ENCODE results near the gene SLC6A4. TPM values are rescaled to one million over a fixed set of nuclear protein-coding genes. Genes with fewer than 3 reads are reported as not detected.
"Not testable (repeated sequence)": the region's sequence is repeated elsewhere in the genome, so short reads cannot be mapped to it uniquely, and the experiment has no call there.

Gene SLC6A4
- total RNA-seq, 2 donors from 2014 or later = 0.05 TPM; not detected in 1

DNA sequence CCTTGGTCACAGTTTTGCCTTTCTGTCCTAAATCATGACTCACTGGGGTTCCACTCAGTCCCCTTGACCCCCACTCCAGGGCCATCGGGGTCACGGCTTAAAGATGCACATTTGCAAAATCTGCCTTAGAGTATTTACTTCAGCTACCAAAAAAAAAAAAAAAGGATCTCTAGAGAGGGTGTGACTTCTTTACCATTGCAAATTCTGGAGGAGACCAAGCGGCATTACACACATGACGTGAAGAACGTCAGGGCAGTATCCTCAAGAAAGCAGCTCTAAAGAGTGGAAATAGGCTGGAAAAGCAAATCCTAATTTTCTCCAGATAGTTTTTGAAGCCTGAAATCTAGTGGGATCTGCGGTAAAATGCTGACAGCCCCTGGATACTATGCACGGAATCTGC, 25.6 kb downstream of the SLC6A4 start:
- Mint-ChIP-seq H3K4me1 (ENCODE audit: low read depth) (peaks cover 15% of the 10 kb centered on the region), H3K9me3 (no peaks in the 10 kb centered on the region), H3K36me3 (ENCODE audit: insufficient read depth in 2 of 2) (no peaks in the 10 kb centered on the region)

DNA sequence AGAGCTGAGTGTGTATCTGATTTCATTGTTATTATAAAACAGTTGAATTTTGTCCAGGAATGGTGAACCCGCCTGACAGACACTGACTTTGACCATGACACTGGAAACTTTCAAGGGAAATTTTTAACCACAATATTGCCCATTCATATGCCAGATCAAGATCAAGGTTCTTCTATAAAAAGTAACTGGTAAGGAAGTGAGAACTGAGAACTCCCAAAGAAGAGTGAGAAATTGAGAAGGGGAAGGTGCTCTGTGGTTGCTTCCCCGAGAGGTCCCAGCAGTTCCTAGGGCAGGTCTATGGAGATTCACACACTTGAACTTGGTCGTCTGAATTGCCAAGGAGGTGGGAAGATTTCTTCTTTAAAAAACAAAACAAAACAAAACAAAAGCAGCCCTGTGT, 27.3 kb downstream of the SLC6A4 start:
- H3K4me1 Mint-ChIP-seq (ENCODE audit: low read depth) = peaks cover 15% of the 10 kb centered on the region
- no peaks in the 10 kb centered on the region for H3K9me3 Mint-ChIP-seq
- DNase-seq (no peak), ATAC-seq (replicated peaks in 1 of 2) (no peak)
- H3K27me3 Mint-ChIP-seq (ENCODE audit: low read depth) = peaks cover 15% of the 10 kb centered on the region
- H3K36me3 Mint-ChIP-seq (ENCODE audit: insufficient read depth in 2 of 2) = no peaks in the 10 kb centered on the region
- no peak overlapping the region for H3K27ac Mint-ChIP-seq
- H3K4me3 Mint-ChIP-seq = no peak overlapping the region

More for the DNA sequence above, 25.6 kb downstream of the SLC6A4 start:
- ATAC-seq (replicated peaks in 1 of 2) (no peak), DNase-seq (no peak)
- Mint-ChIP-seq H3K27ac (no peak overlapping the region), H3K27me3 (ENCODE audit: low read depth) (peaks cover 10% of the 10 kb centered on the region), H3K4me3 (no peak overlapping the region)

DNA sequence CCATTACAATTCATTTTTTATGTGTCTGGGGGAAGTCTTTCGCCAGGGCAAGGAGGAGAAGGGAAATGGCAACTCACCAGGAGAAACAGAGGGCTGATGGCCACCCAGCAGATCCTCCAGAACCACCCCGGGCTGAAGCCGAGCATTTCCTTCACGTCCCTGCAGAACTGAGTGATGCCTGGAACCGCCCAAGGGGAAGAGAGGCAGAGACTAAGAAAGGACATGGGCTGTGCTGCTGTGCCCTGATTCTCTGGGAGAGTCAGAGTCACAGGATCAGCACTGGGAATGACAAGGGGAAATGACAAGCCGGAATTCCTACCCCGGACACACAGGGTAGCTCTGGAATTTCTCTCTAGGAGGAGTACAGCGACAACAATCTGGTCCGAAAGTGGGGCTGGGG, 27.8 kb downstream of the SLC6A4 start:
- Mint-ChIP-seq H3K36me3 (ENCODE audit: insufficient read depth in 2 of 2) (no peaks in the 10 kb centered on the region), H3K4me1 (ENCODE audit: low read depth) (peaks cover 11% of the 10 kb centered on the region), H3K27me3 (ENCODE audit: low read depth) (peaks cover 20% of the 10 kb centered on the region), H3K27ac (no peak overlapping the region), H3K4me3 (no peak overlapping the region), H3K9me3 (no peaks in the 10 kb centered on the region)
- ATAC-seq (replicated peaks in 1 of 2) (no peak), DNase-seq (no peak)

- peaks cover 10% of the 10 kb centered on the region for H3K27me3 Mint-ChIP-seq (ENCODE audit: low read depth)
- DNase-seq = no peak
- H3K27ac Mint-ChIP-seq = no peak overlapping the region
- no peaks in the 10 kb centered on the region for H3K9me3 Mint-ChIP-seq
- no peak for ATAC-seq (replicated peaks in 1 of 2)
- H3K4me3 Mint-ChIP-seq = no peak overlapping the region
- peaks cover 9% of the 10 kb centered on the region for H3K4me1 Mint-ChIP-seq (ENCODE audit: low read depth)
- no peaks in the 10 kb centered on the region for H3K36me3 Mint-ChIP-seq (ENCODE audit: insufficient read depth in 2 of 2)
Measured at GRCh38 chr17:30203471-30203981, 32.0 kb downstream of the SLC6A4 start.

- peaks cover 16% of the 10 kb centered on the region for H3K27me3 Mint-ChIP-seq (ENCODE audit: low read depth)
- H3K9me3 Mint-ChIP-seq; H3K36me3 Mint-ChIP-seq (ENCODE audit: insufficient read depth in 2 of 2); H3K27ac Mint-ChIP-seq; H3K4me1 Mint-ChIP-seq (ENCODE audit: low read depth); DNase-seq; ATAC-seq (replicated peaks in 1 of 2); H3K4me3 Mint-ChIP-seq: not testable (repeated sequence)
Measured at GRCh38 chr17:30200656-30201055, 34.8 kb downstream of the SLC6A4 start.

DNA sequence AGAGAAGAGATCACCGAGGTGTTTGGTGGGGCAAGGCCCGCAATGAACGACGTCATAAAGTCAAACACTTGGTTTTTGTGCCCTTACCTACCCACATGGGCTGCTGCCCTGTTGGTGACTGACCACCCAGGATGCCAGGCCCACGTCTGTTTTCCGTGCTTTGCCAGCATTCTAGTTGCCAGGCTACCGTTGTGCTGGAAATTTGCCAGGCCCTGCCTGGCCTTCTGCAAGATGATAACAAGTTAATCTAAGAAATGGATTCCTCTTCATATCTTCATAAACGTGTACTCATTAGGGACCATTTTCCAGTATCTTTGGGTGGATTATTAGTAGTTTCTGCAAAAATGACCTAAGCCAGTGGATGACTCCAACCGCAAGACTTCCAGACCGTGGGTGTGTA, 35.4 kb downstream of the SLC6A4 start:
- DNase-seq = no peak
- H3K9me3 Mint-ChIP-seq = no peaks in the 10 kb centered on the region
- H3K27ac Mint-ChIP-seq = no peak overlapping the region
- H3K27me3 Mint-ChIP-seq (ENCODE audit: low read depth) = peaks cover 16% of the 10 kb centered on the region
- no peak overlapping the region for H3K4me3 Mint-ChIP-seq
- ATAC-seq (replicated peaks in 1 of 2) = no peak
- no peaks in the 10 kb centered on the region for H3K36me3 Mint-ChIP-seq (ENCODE audit: insufficient read depth in 2 of 2)
- H3K4me1 Mint-ChIP-seq (ENCODE audit: low read depth) = no peaks in the 10 kb centered on the region

- Mint-ChIP-seq H3K4me1 (ENCODE audit: low read depth) (no peaks in the 10 kb centered on the region), H3K9me3 (no peaks in the 10 kb centered on the region), H3K27me3 (ENCODE audit: low read depth) (peaks cover 16% of the 10 kb centered on the region), H3K4me3 (no peak overlapping the region), H3K27ac (no peak overlapping the region), H3K36me3 (ENCODE audit: insufficient read depth in 2 of 2) (no peaks in the 10 kb centered on the region)
- ATAC-seq (replicated peaks in 1 of 2) (no peak), DNase-seq (no peak)
Measured at GRCh38 chr17:30199600-30199999, 35.9 kb downstream of the SLC6A4 start.

- H3K9me3 Mint-ChIP-seq = no peaks in the 10 kb centered on the region
- no peaks in the 10 kb centered on the region for H3K36me3 Mint-ChIP-seq (ENCODE audit: insufficient read depth in 2 of 2)
- peaks cover 7% of the 10 kb centered on the region for H3K27me3 Mint-ChIP-seq (ENCODE audit: low read depth)
- no peak overlapping the region for H3K27ac Mint-ChIP-seq
- no peak overlapping the region for H3K4me3 Mint-ChIP-seq
- no peak for ATAC-seq (replicated peaks in 1 of 2)
- DNase-seq = no peak
- no peaks in the 10 kb centered on the region for H3K4me1 Mint-ChIP-seq (ENCODE audit: low read depth)
Measured at GRCh38 chr17:30197416-30197815, 38.1 kb downstream of the SLC6A4 start.

GRCh38 chr17:30196504-30196903, 39.0 kb downstream of the SLC6A4 start:
- H3K27me3 Mint-ChIP-seq (ENCODE audit: low read depth) = peaks cover 7% of the 10 kb centered on the region
- no peaks in the 10 kb centered on the region for H3K4me1 Mint-ChIP-seq (ENCODE audit: low read depth)
- ATAC-seq (replicated peaks in 1 of 2) = no peak

DNA sequence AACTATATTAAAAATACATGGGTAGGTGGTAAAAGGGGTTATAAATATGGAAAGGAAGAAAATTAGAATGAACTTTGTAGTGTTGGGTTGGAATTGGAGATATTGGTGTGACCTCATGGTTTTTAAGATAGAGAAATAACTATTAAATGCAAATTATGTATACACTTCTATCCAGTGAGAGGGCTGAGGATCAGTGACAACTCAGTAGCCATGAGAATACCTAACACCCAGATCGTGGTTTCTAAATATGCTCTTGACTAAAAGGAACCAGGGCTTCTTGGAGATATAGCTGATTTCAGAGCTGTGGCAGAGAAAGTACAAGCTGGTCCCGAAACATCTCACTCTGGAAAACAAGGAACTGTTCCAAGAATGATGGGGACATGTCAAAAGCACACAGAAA, 44.4 kb downstream of the SLC6A4 start:
- no peak for ATAC-seq (replicated peaks in 1 of 2)
- H3K9me3 Mint-ChIP-seq = no peaks in the 10 kb centered on the region
- no peak for DNase-seq
- H3K36me3 Mint-ChIP-seq (ENCODE audit: insufficient read depth in 2 of 2) = no peaks in the 10 kb centered on the region
- H3K27ac Mint-ChIP-seq = no peak overlapping the region
- peaks cover 8% of the 10 kb centered on the region for H3K4me1 Mint-ChIP-seq (ENCODE audit: low read depth)
- H3K4me3 Mint-ChIP-seq = no peak overlapping the region
- no peaks in the 10 kb centered on the region for H3K27me3 Mint-ChIP-seq (ENCODE audit: low read depth)

More at GRCh38 chr17:30196504-30196903, 39.0 kb downstream of the SLC6A4 start:
- H3K36me3 Mint-ChIP-seq (ENCODE audit: insufficient read depth in 2 of 2) = no peaks in the 10 kb centered on the region
- H3K4me3 Mint-ChIP-seq = no peak overlapping the region
- no peaks in the 10 kb centered on the region for H3K9me3 Mint-ChIP-seq
- no peak for DNase-seq
- no peak overlapping the region for H3K27ac Mint-ChIP-seq

DNA sequence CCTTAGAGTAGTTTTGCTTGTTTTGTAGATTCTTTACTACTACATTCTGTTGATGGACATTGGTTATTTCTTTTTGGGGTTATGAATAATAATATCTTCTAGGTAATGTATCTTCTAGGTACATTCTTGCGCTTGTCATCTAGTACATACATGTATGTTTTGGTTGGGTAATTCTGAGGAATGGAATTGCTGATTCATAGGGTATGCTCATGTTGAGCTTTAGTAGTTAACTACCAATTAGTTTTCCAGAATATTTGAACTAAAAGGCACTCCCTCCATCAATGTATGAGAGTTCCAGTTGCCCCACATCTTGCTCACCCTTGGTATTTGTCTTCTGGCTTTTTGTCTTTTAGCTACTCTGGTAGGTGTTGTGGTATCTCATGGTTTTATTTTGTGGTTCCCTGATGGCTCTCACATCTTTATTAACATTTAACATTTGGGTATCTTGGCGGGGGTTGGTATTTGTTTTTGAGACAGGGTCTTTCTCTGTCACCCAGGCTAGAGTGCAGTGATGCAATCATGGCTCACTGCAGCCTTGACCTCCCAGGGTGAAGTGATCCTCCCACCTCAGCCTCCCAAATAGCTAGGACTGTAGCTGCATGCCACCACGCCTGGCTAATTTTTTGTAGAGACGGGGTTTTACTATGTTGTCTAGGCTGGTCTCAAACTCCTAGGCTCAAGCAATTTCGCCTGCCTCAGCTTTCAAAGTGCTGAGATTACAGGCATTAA, 47.1 kb downstream of the SLC6A4 start:
- Mint-ChIP-seq H3K27me3 (ENCODE audit: low read depth) (no peaks in the 10 kb centered on the region), H3K36me3 (ENCODE audit: insufficient read depth in 2 of 2) (peaks cover 8 to 12% of the 10 kb centered on the region in 2 donors), H3K4me1 (ENCODE audit: low read depth) (peaks cover 13% of the 10 kb centered on the region), H3K27ac (no peak overlapping the region), H3K4me3 (no peak overlapping the region), H3K9me3 (no peaks in the 10 kb centered on the region)
- ATAC-seq (replicated peaks in 1 of 2) = no peak
- DNase-seq = no peak

GRCh38 chr17:30187573-30187972, 47.9 kb downstream of the SLC6A4 start:
- peaks cover 13% of the 10 kb centered on the region for H3K4me1 Mint-ChIP-seq (ENCODE audit: low read depth)
- no peak overlapping the region for H3K27ac Mint-ChIP-seq
- no peak overlapping the region for H3K4me3 Mint-ChIP-seq
- ATAC-seq (replicated peaks in 1 of 2) (no peak), DNase-seq (no peak)
- peaks cover 8 to 16% of the 10 kb centered on the region in 2 donors for H3K36me3 Mint-ChIP-seq (ENCODE audit: insufficient read depth in 2 of 2)
- H3K9me3 Mint-ChIP-seq = no peaks in the 10 kb centered on the region
- H3K27me3 Mint-ChIP-seq (ENCODE audit: low read depth) = no peaks in the 10 kb centered on the region

DNA sequence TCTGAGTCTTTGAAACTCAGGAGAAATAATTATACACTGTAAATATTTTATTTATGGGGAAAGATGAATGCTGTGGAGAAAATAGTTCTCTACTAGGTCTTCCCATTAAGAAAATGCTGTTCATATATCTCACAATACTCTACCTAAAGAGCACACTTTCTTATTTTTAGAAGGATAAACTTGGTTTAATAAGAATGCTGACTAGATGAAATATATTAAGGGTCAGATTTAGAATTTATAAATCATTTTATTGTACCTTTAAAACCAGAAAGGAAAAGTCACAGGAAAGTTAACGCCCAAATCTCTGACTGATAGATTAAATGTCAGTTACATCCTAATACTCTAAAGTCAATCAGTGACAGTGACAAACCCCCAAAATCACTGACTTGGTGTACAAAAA, 48.7 kb downstream of the SLC6A4 start:
- Mint-ChIP-seq H3K27ac (no peak overlapping the region), H3K27me3 (ENCODE audit: low read depth) (no peaks in the 10 kb centered on the region), H3K36me3 (ENCODE audit: insufficient read depth in 2 of 2) (peaks cover 8 to 18% of the 10 kb centered on the region in 2 donors), H3K9me3 (no peaks in the 10 kb centered on the region), H3K4me1 (ENCODE audit: low read depth) (peaks cover 13% of the 10 kb centered on the region), H3K4me3 (no peak overlapping the region)
- ATAC-seq (replicated peaks in 1 of 2) (no peak), DNase-seq (no peak)

- H3K27me3 Mint-ChIP-seq (ENCODE audit: low read depth) = no peaks in the 10 kb centered on the region
- no peaks in the 10 kb centered on the region for H3K9me3 Mint-ChIP-seq
- peaks cover 7% of the 10 kb centered on the region for H3K4me1 Mint-ChIP-seq (ENCODE audit: low read depth)
- no peak overlapping the region for H3K4me3 Mint-ChIP-seq
- peaks cover 5 to 22% of the 10 kb centered on the region in 2 donors for H3K36me3 Mint-ChIP-seq (ENCODE audit: insufficient read depth in 2 of 2)
- ATAC-seq (replicated peaks in 1 of 2) = no peak
- no peak overlapping the region for H3K27ac Mint-ChIP-seq
- no peak for DNase-seq
Measured at GRCh38 chr17:30176855-30177254, 58.6 kb downstream of the SLC6A4 start.
